ENCODE results near the gene PHKA2. TPM values are rescaled to one million over a fixed set of nuclear protein-coding genes. Genes with fewer than 3 reads are reported as not detected.
A peak's percentile ranks its signal among the peaks of the same experiment; 100 is the strongest.

Gene PHKA2
- total RNA-seq, 1 donor from 2014 or later: 26.4 TPM

DNA sequence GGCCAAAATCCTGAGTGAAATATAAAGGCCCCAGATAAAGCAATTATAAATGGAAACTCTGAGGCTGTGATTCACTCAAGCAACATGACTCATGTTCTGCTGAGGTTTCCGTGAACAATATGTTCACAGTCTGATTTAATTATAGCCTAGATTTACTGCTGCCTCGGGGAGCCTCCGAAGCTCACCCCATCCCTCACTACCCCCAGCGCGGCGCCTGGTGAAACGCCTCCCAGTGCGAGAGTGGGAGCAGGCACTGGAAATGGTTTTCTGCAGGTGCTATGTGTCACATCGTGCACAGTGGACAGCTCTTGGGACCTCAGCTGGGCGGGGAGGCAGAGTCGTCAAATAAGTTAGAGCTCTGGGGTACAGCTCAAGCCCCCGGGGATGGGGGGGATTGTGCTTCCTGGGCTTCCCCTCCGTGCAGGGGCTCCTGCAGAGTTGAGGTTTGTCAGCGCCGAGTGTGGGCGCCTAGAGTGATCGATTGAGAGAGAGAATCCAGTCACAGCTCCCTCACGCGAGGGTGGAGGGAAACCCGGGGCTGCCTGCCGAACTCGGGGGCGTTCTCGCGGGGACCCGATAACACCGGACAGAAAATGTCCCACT is 110.6 kb downstream of the PHKA2 start:
- no peaks in the 10 kb centered on the region for H3K27me3 Mint-ChIP-seq (ENCODE audit: unreplicated experiment)
- peaks cover 20% of the 10 kb centered on the region for H3K4me1 Mint-ChIP-seq (ENCODE audit: unreplicated experiment)
- H3K36me3 Mint-ChIP-seq (ENCODE audit: unreplicated experiment): no peaks in the 10 kb centered on the region
- H3K27ac Mint-ChIP-seq (ENCODE audit: unreplicated experiment): peak overlapping the region; percentile 97
- H3K4me3 Mint-ChIP-seq (ENCODE audit: unreplicated experiment): peak overlapping the region; percentile 14
- DNase-seq (ENCODE audit: extremely low spot score, unreplicated experiment): no peak
- no peak for TF ChIP-seq CTCF (IDR thresholded peaks at IDR 0.05)
- H3K9me3 Mint-ChIP-seq (ENCODE audit: unreplicated experiment): peaks cover 7% of the 10 kb centered on the region

- DNase-seq (ENCODE audit: extremely low spot score, unreplicated experiment): no peak
- Mint-ChIP-seq H3K4me1 (ENCODE audit: unreplicated experiment) (peaks cover 20% of the 10 kb centered on the region), H3K9me3 (ENCODE audit: unreplicated experiment) (peaks cover 12% of the 10 kb centered on the region), H3K27ac (ENCODE audit: unreplicated experiment) (peak overlapping the region; percentile 97), H3K4me3 (ENCODE audit: unreplicated experiment) (no peak overlapping the region), H3K36me3 (ENCODE audit: unreplicated experiment) (no peaks in the 10 kb centered on the region), H3K27me3 (ENCODE audit: unreplicated experiment) (no peaks in the 10 kb centered on the region)
- TF ChIP-seq CTCF (IDR thresholded peaks at IDR 0.05): no peak
These were observed 111.3 kb downstream of the PHKA2 start for GRCh38 chrX:18872621-18873020.

GRCh38 chrX:18871970-18872369 is 111.9 kb downstream of the PHKA2 start:
- DNase-seq (ENCODE audit: extremely low spot score, unreplicated experiment): no peak
- Mint-ChIP-seq H3K9me3 (ENCODE audit: unreplicated experiment) (peaks cover 12% of the 10 kb centered on the region), H3K27ac (ENCODE audit: unreplicated experiment) (no peak overlapping the region), H3K27me3 (ENCODE audit: unreplicated experiment) (no peaks in the 10 kb centered on the region), H3K4me3 (ENCODE audit: unreplicated experiment) (no peak overlapping the region), H3K4me1 (ENCODE audit: unreplicated experiment) (peaks cover 20% of the 10 kb centered on the region), H3K36me3 (ENCODE audit: unreplicated experiment) (no peaks in the 10 kb centered on the region)
- TF ChIP-seq CTCF (IDR thresholded peaks at IDR 0.05): no peak

GRCh38 chrX:18871161-18871890 is 112.6 kb downstream of the PHKA2 start:
- Mint-ChIP-seq H3K9me3 (ENCODE audit: unreplicated experiment) (peaks cover 12% of the 10 kb centered on the region), H3K27me3 (ENCODE audit: unreplicated experiment) (no peaks in the 10 kb centered on the region), H3K36me3 (ENCODE audit: unreplicated experiment) (no peaks in the 10 kb centered on the region), H3K27ac (ENCODE audit: unreplicated experiment) (peak overlapping the region; percentile 32), H3K4me3 (ENCODE audit: unreplicated experiment) (no peak overlapping the region), H3K4me1 (ENCODE audit: unreplicated experiment) (peaks cover 20% of the 10 kb centered on the region)
- DNase-seq (ENCODE audit: extremely low spot score, unreplicated experiment): no peak
- no peak for TF ChIP-seq CTCF (IDR thresholded peaks at IDR 0.05)

DNA sequence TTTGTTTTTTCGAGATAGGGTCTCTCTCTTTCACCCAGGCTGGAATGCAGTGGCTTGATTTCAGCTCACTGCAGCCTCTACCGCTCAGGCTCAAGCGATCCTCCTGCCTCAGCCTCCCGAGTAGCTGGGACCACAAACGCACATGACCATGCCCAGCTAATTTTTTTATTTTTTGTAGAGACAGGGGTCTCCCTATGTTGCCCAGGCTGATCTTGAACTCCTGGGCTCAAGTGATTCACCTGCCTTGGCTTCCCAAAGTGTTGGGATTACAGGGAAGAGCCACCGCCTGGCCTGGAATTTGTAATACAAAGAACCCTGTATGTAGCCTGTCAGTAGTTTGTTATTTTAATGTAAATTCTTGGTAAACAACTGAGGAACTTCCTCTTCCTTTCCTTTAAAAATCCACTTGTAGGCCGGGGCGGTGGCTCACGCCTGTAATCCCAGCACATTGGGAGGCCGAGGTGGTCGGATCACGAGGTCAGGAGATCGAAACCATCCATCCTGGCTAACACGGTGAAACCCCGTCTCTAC is 119.5 kb downstream of the PHKA2 start:
- Mint-ChIP-seq H3K27me3 (ENCODE audit: unreplicated experiment) (no peaks in the 10 kb centered on the region), H3K36me3 (ENCODE audit: unreplicated experiment) (no peaks in the 10 kb centered on the region), H3K4me3 (ENCODE audit: unreplicated experiment) (no peak overlapping the region), H3K4me1 (ENCODE audit: unreplicated experiment) (no peaks in the 10 kb centered on the region), H3K9me3 (ENCODE audit: unreplicated experiment) (peaks cover 13% of the 10 kb centered on the region), H3K27ac (ENCODE audit: unreplicated experiment) (no peak overlapping the region)
- DNase-seq (ENCODE audit: extremely low spot score, unreplicated experiment): no peak
- TF ChIP-seq CTCF (IDR thresholded peaks at IDR 0.05): no peak

Data from osteocyte (in vitro differentiated cells).